ENCODE measurements around the gene KRT36. TPM values are rescaled to one million over a fixed set of nuclear protein-coding genes. Genes with fewer than 3 reads are reported as not detected.

Gene KRT36
- total RNA-seq, 2 experiments from 2014 or later = not detected

DNA sequence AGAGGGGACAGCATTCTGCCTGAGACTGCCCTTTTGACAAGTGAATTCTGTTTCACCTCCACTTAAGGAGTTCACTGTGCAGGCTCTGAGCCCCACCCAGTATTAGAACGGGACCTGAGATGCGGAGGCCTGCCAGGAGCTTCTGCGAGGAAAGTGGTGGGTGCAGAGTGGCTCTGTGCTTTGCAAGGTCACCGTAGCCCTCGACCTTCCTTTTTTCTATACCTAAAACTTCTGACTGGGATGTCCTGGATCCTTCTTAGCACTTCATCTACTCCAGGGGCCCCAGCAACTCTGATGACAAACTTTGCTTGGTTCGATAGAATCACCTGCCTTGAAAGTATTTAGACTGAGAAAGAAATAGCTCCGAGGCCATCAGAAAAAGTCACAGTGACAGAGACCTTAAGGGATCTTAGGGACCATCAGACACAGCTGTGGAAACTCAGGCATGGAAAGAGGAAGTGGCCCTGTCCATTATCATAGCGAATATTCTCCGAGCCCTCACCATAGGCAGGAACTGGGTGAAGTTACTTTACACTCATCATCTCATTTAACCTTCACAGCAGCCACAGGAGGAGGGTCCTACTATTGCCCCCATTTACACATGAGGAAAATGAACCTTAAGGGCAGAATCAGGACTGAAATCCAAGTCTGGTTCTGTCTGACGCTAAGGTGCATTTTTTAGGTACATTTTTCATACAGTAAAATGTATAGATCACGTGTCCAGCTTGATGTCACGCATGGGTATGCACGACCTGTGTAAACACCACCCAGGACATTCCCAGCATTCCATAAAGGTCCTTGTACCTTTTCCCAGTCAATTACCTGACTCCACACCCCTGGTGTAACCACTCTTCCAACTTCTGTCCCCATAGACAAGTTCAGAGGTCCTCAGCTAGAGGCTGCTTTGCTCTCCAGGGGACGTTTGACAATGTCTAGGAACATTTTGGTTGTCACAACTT, 16.4 kb upstream of the KRT36 start:
- Mint-ChIP-seq H3K27me3 (no peaks in the 10 kb centered on the region), H3K9me3 (no peaks in the 10 kb centered on the region), H3K4me1 (ENCODE audit: low read depth) (no peaks in the 10 kb centered on the region), H3K4me3 (no peak overlapping the region), H3K27ac (no peak overlapping the region), H3K36me3 (ENCODE audit: low read depth) (no peaks in the 10 kb centered on the region)
- ChIA-PET CTCF (interaction anchor here (1.1 to 2.1 kb wide), 3 partner anchors 10 to 157 kb away, joined by 3 to 6 read pairs (median 5); no protein-coding TSS in a partner anchor), POLR2A (interaction anchor here (0.5 kb wide), 1 partner anchor 342 kb away, joined by 3 read pairs; no protein-coding TSS in a partner anchor)
- intact Hi-C loops (cut with micrococcal nuclease) = no loop called here
- DNase-seq (no peak), ATAC-seq (no peak)
- TF ChIP-seq, protein P1, sequence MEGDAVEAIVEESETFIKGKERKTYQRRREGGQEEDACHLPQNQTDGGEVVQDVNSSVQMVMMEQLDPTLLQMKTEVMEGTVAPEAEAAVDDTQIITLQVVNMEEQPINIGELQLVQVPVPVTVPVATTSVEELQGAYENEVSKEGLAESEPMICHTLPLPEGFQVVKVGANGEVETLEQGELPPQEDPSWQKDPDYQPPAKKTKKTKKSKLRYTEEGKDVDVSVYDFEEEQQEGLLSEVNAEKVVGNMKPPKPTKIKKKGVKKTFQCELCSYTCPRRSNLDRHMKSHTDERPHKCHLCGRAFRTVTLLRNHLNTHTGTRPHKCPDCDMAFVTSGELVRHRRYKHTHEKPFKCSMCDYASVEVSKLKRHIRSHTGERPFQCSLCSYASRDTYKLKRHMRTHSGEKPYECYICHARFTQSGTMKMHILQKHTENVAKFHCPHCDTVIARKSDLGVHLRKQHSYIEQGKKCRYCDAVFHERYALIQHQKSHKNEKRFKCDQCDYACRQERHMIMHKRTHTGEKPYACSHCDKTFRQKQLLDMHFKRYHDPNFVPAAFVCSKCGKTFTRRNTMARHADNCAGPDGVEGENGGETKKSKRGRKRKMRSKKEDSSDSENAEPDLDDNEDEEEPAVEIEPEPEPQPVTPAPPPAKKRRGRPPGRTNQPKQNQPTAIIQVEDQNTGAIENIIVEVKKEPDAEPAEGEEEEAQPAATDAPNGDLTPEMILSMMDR (IDR thresholded peaks at IDR 0.05) = no peak

DNA sequence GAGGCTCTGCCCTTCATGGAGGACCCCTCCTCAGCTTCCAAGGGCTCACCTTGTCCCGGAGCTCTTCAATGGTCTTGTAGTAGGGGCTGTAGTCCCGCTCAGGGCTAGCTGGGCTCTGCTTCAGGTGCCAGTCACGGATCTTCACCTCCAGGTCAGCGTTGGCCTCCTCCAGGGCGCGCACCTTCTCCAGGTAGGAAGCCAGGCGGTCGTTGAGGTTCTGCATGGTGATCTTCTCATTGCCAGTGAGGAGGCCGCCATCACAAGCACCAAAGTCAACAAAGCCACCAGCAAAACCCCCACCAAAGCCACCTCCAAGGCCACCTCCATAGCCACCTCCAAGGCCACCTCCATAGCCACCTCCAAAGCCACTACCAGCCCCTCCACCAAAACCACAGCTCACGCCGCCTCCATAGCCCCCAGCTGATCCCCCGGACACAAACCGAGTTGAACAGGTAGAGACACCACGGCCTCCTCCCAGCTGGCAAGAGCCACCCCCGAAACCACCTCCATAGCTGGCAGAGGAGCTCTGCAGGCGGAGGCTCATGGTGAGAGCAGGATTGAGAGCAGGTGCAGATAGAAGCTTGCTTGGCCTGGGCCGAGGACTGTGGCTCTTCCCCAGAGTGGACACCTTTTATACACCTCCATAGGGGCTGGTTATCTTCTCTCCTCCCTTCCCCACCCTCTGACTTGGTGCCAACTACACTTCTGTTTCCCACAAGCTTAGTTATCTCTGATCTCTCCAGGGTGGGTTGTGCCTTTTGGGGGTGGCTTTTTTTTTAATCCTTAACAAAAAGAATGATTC, 15.5 kb upstream of the KRT36 start, which contains the start of gene KRT13:
Gene KRT13, minus strand, starts transcription at position 606 of the 802 bp plus-strand sequence. Its CDS starts 62 bp downstream, at position 544.
- no peaks in the 10 kb centered on the region for H3K9me3 Mint-ChIP-seq
- no peaks in the 10 kb centered on the region for H3K27me3 Mint-ChIP-seq
- no peaks in the 10 kb centered on the region for H3K4me1 Mint-ChIP-seq (ENCODE audit: low read depth)
- H3K27ac Mint-ChIP-seq = no peak within 1 kb of the TSS
- CTCF ChIA-PET = interaction anchor here (1.0 to 2.1 kb wide), 3 partner anchors 10 to 88 kb away, joined by 3 to 6 read pairs (median 5); no protein-coding TSS in a partner anchor
- no peak within 1 kb of the TSS for H3K4me3 Mint-ChIP-seq
- TF ChIP-seq, protein P1 (IDR thresholded peaks at IDR 0.05) = no peak
- intact Hi-C loops (cut with micrococcal nuclease) = no loop called here
- H3K36me3 Mint-ChIP-seq (ENCODE audit: low read depth) = no peaks in the 10 kb centered on the region
- no peak for ATAC-seq
- no peak for DNase-seq
- POLR2A ChIA-PET = no interaction called here

DNA sequence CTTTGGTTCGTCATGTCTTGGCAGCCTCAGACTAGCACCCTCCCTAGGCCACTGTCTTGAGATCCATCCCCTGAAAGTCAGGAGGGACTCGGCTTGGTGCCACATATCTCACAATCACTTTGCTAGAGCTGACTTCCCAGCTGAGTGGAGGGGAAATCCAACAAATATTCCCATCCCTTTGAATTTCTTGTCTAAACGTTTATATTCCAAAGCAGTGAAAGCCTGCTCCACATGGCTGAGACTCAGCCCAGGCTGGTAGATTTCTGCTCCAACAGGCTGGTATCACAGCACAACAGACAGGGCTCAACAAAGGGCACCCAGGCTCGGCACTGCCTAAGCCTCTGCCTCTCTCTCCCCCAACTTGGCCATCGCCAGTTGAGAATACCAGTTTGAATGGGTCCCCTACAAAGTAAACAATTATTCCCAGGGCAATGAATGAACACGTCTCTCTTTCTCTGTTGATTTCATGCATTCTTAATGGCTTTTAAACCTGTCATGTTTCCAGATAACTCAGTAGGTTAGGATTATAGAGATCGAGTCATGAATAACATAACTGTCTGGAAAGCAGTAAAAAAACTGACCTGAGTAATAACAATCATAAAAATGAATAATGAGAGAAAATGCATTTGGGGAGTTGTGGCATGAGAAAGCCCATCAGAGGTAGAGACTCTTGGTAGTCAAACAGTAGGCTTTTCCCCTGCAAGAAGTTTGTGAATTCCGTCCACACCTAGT, 14.7 kb upstream of the KRT36 start:
- ATAC-seq = no peak
- Mint-ChIP-seq H3K27ac (no peak overlapping the region), H3K4me1 (ENCODE audit: low read depth) (no peaks in the 10 kb centered on the region), H3K36me3 (ENCODE audit: low read depth) (no peaks in the 10 kb centered on the region), H3K27me3 (peaks cover 2% of the 10 kb centered on the region), H3K9me3 (no peaks in the 10 kb centered on the region), H3K4me3 (no peak overlapping the region)
- ChIA-PET POLR2A (no interaction called here), CTCF (interaction anchor here (0.6 to 2.5 kb wide), 4 partner anchors 9 to 89 kb away, joined by 3 to 9 read pairs (median 4); no protein-coding TSS in a partner anchor)
- intact Hi-C loops (cut with micrococcal nuclease) = no loop called here
- no peak for DNase-seq
- TF ChIP-seq, protein P1 (IDR thresholded peaks at IDR 0.05) = no peak

DNA sequence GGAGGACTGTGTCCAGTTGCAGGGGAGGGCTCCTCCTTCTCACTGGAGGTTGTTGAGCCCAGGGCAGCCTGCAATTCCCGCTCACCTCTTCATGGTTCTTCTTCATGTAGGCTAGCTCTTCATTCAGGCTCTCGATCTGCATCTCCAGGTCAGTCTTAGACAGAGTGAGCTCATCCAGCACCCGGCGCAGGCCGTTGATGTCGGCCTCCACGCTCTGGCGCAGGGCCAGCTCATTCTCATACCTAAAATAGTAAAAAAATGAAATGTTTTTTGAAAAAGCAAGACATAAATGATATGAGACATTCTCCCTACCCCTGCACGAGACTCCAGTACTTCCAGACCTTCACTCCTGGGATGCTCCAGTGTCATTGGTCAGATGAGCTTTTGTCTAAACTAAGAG, 13.5 kb upstream of the KRT36 start:
- H3K9me3 Mint-ChIP-seq = no peaks in the 10 kb centered on the region
- no peaks in the 10 kb centered on the region for H3K36me3 Mint-ChIP-seq (ENCODE audit: low read depth)
- no peak for DNase-seq
- ChIA-PET POLR2A (no interaction called here), CTCF (interaction anchor here (1.3 to 2.5 kb wide), 2 partner anchors 46 to 145 kb away, joined by 3 to 9 read pairs; no protein-coding TSS in a partner anchor)
- intact Hi-C loops (cut with micrococcal nuclease) = no loop called here
- H3K27ac Mint-ChIP-seq = no peak overlapping the region
- H3K4me3 Mint-ChIP-seq = no peak overlapping the region
- peaks cover 2% of the 10 kb centered on the region for H3K27me3 Mint-ChIP-seq
- no peak for ATAC-seq
- TF ChIP-seq, protein P1 (IDR thresholded peaks at IDR 0.05) = no peak
- H3K4me1 Mint-ChIP-seq (ENCODE audit: low read depth) = no peaks in the 10 kb centered on the region
